GM21576 (cell line): ENCODE measurements around the gene HS3ST5.
"Not testable (repeated sequence)": the region's sequence is repeated elsewhere in the genome, so short reads cannot be mapped to it uniquely, and the experiment has no call there.

Source experiments
- ATAC-seq: cut with Tn5 transposase; IDR thresholded peaks from one replicate; pipeline ENCODE4 v1.9.1; 2021; ENCODE audit warnings: mild to moderate bottlenecking, moderate library complexity; ENCODE audit not compliant: unreplicated experiment

HS3ST5 gene

DNA sequence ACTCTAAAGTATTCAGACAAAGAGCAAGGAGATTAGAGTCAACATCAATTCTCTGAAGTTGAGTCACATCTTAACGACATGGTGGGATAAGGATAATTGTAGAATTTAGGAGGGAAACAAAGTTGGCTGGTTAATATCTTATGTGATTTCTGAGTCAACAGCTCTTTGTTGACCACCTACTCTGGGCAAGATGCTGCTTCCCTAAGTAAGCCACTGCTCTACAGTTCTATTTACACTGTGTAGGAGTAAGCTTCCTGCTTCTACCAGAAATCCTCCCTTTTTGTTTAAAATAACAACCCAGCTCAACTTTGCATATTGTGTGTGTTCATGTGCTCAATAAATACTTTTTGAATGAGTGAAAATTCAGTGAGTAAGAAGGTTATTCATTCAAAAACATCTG lies 3.1 kb downstream of the HS3ST5 start:
- no peak for ATAC-seq

DNA sequence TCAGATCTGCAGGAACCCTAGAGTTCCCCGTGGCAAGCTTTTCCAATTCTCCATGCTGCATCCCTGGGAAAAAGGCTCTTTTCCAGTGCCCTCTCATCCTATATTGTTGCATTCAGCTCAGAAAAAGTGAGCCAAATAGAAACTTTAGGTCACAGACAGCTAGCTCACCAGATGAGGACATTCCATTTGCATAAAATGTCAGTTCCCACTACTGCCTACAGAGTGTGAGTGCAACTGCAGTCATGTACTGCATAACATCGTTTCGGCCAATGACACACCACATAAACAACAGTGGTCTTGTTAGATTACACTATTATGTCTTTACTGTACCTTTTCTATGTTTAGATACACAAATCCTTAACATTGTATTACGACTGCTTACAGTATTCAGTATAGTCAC lies 8.6 kb downstream of the HS3ST5 start:
- no peak for ATAC-seq

GRCh38 chr6:114327074-114327473 lies 15.7 kb downstream of the HS3ST5 start:
- ATAC-seq = no peak

GRCh38 chr6:114323784-114324183 lies 19.0 kb downstream of the HS3ST5 start:
- ATAC-seq = no peak

DNA sequence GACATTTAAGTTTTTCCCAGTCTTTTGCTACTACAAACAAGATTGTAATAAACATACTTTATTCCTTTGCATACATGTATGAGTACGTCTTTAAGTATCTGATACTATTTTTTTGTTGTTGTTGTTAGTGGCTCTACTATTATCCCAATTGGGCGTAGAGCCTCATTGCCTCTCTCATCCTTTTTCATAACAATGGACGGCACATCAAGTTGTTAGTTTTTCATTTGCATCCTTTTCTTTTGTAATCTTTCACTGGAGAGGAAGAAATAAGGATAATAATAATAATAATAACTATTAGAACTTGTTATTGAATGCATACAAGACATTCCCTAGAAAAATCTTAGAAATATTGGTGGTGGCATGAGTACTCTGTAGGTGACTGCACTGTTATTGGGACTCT lies 23.1 kb downstream of the HS3ST5 start:
- no peak for ATAC-seq

GRCh38 chr6:114315831-114316595 lies 26.8 kb downstream of the HS3ST5 start:
- no peak for ATAC-seq

GRCh38 chr6:114313816-114314215 lies 29.0 kb downstream of the HS3ST5 start:
- ATAC-seq = not testable (repeated sequence)

DNA sequence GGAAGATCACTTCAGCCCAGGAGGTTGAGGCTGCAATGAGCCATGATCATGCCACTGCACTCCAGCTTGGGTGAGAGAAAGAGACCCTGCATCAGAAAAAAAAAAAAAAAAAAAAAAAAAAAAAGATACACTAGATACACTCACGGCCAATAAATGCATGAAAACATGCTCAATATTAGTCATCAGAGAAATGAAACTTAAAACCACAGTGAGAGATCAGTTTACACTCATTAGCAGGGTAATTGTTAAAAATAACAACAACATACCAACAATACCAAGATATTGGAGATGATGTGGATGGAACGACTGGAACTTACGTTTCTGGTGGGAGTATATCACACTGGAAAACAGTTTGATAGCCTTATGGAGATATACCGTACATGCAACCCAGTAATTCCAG lies 29.9 kb downstream of the HS3ST5 start:
- peak; percentile 59 for ATAC-seq

DNA sequence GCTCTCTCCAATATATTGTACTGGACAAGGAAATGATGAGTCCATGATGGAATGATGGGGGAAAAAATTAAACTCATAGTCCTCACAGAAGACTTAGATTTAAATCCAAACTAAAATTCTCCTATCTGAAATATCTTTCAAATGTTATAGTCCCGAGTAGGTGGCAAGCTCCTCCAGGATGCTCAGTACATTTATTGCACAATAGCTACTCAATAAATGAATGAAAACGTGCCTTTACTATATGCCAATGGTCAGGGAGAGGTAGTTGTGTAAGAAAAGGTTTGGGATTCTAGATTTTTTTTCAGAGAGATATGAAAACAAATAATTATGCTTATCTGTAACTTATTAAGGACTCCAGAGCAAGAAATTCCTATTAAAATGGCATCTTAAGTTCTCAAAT lies 32.8 kb downstream of the HS3ST5 start:
- no peak for ATAC-seq

- no peak for ATAC-seq
Measured at GRCh38 chr6:114304304-114304887, 38.4 kb downstream of the HS3ST5 start.

DNA sequence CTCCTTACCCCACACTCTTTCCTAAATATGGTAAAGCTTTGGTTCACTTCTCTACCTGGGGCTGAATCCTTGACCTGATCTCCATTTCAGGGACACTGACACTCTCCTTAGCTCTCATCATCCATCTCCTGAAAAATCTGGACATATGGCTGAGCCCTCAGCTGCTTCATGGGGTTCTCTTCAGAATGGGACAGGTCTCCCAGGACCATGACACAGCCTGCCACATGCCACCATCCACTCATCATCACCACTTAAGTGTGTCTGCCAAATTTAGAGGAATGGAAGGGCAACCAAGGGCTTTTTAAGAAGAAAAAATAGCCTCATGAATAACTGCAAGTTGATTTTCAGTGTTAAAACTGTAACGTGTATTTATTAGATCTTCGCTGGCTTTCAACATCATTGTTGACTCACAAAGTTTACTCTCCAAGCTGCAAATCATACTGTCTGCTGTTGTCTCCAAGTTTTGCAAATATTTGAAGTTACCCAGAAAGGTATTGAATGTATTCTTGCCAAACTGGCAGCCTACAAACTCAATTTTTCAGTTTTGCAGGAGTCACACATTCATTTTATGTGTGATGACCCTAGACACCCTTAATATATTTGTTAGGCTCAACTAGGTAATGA lies 41.1 kb downstream of the HS3ST5 start:
- ATAC-seq = no peak

GRCh38 chr6:114297135-114297534 lies 45.7 kb downstream of the HS3ST5 start:
- no peak for ATAC-seq

GRCh38 chr6:114292431-114292830 lies 50.4 kb downstream of the HS3ST5 start:
- no peak for ATAC-seq

GRCh38 chr6:114291428-114291827 lies 51.4 kb downstream of the HS3ST5 start:
- no peak for ATAC-seq

- no peak for ATAC-seq
Measured at GRCh38 chr6:114290864-114291263, 52.0 kb downstream of the HS3ST5 start.

GRCh38 chr6:114288701-114289495 lies 53.9 kb downstream of the HS3ST5 start:
- no peak for ATAC-seq

GRCh38 chr6:114287461-114287860 lies 55.4 kb downstream of the HS3ST5 start:
- no peak for ATAC-seq

DNA sequence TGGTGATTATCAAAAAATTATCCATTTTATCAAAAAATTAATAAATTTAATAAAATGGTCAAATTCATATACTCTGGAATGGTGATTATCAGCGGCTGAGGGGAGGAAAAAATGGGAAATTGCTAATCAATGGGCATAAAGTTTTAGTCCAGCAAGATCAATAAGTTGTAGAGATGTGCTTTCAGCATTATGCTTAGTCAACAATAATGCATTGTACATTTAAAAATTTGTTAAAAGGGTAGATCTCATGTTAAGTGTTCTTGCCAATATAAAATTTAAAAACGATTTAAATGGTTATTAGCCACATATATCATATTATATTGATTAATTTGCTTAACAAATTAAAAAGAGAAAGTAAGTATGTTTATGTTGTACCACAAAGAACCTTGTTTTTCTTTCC lies 56.6 kb downstream of the HS3ST5 start:
- ATAC-seq = no peak

DNA sequence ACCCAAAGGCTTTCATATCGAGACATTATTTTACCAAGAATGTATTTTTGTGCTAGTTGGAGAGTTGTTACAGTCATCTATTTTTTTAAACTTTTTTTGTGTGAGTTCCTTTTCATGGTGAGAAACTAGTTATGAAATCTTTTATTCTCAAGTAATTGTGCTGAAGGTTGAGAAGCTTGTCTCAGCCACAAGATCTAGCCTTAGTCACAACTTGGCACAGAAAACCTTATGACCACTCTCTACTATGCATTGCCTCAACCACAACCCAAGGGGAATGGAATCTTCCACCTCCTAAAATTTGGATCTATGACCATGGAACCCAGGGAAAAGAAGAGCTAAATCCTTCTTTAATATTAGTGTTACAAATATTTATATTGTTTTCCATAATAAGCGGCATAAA lies 58.5 kb downstream of the HS3ST5 start:
- ATAC-seq = no peak

- no peak for ATAC-seq
Measured at GRCh38 chr6:114282292-114282691, 60.5 kb downstream of the HS3ST5 start.

DNA sequence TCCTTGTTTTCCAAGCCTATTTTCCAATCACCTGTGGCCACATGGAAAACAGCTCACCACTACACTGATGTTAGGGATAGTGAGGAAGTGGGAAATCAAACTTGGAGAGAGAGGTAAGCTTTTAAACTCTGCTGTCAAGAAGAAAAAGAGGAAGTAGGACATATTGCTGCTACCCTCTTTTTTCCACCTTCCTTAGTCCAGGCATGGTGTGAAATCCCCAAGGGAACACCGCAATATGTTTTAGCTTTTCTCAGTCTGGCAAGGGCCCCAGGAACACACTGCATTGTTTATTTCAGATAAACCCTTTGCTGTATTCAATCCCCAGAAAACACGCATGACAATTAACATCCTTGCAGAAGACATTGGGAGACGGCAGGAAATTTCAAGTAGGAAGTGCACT lies 61.3 kb downstream of the HS3ST5 start:
- ATAC-seq = no peak
